Lung (tissue), 12 donors: ENCODE measurements around the gene CLDN7. TPM values are rescaled to one million over a fixed set of nuclear protein-coding genes. Genes with fewer than 3 reads are reported as not detected.

Experiments
- ATAC-seq: fragments of 200-7000 bp; cut with Tn5 transposase; one replicate; pipeline ENCODE4 v1.9.1; 2020; ENCODE audit warnings: moderate number of reproducible peaks; ENCODE audit not compliant: insufficient read depth, low FRiP score
- DNase-seq, 3 donors: peaks; one replicate each; pipeline ENCODE4 v3.0.0-alpha.2; 2013 to 2017
- H3K27ac ChIP-seq, 2 donors: one replicate each; pipeline ENCODE4 v1.5.1; 2013; ENCODE audit warnings: mild to moderate bottlenecking in 2 of 2, moderate library complexity in 2 of 2, control low read depth in 1 of 2, inconsistent platforms in 1 of 2, low read depth in 1 of 2, low read length in 1 of 2
- H3K27me3 ChIP-seq, 3 donors: one replicate each; pipeline ENCODE4 v1.5.1; 2013; ENCODE audit warnings: low read length in 2 of 3; ENCODE audit not compliant: control insufficient read depth in 3 of 3, insufficient read depth in 3 of 3
- H3K36me3 ChIP-seq, 4 donors: one replicate each; pipeline ENCODE4 v1.5.1; 2013; ENCODE audit warnings: low read length in 4 of 4, mild to moderate bottlenecking in 1 of 4, moderate library complexity in 1 of 4; ENCODE audit not compliant: control insufficient read depth in 4 of 4, insufficient read depth in 4 of 4
- H3K4me1 ChIP-seq, 5 donors: one replicate each; pipeline ENCODE4 v1.5.1; 2013; ENCODE audit warnings: low read length in 5 of 5, mild to moderate bottlenecking in 2 of 5, moderate library complexity in 1 of 5; ENCODE audit not compliant: control insufficient read depth in 5 of 5, insufficient read depth in 5 of 5
- H3K4me3 ChIP-seq: one replicate; pipeline ENCODE4 v1.5.1; 2013; ENCODE audit warnings: mild to moderate bottlenecking, control low read depth, moderate library complexity
- H3K9ac ChIP-seq, 2 donors: one replicate each; pipeline ENCODE4 v1.5.1; 2013; ENCODE audit warnings: low read length in 2 of 2, control low read depth in 1 of 2; ENCODE audit not compliant: insufficient read depth in 1 of 2
- H3K9me3 ChIP-seq, 4 donors: one replicate each; pipeline ENCODE4 v1.5.1; 2013; ENCODE audit warnings: low read length in 3 of 4, mild to moderate bottlenecking in 1 of 4, moderate library complexity in 1 of 4; ENCODE audit not compliant: control insufficient read depth in 4 of 4, insufficient read depth in 3 of 4
- WGBS, 2 donors: extraction: QIAGEN DNeasy Blood & Tissue Kit; methylation state at CpG; one replicate each; pipeline ENCODE4 v1.1.7; 2013; 5-methylcytosine and 5-hydroxymethylcytosine counted together
- polyA plus RNA-seq, 2 donors: library from polyadenylated mRNA; stranded (reverse); fragments of 200-250 nt; gene quantifications; one replicate each; pipeline ENCODE4 v1.2.1, GENCODE V29; 2013
- total RNA-seq, 2 donors: library from RNA; depleted of rRNA in 1 of 2; stranded (reverse); fragments of >200 nt in 1 of 2; gene quantifications; one replicate each; pipeline ENCODE4 v1.2.1, GENCODE V29; 2014 to 2021
- TF ChIP-seq, protein P1 (sequence below): IDR thresholded peaks from 2 replicates; pipeline ENCODE4 v1.5.1; 2012; ENCODE audit warnings: mild to moderate bottlenecking; ENCODE audit errors: control extremely low read depth, extremely low read depth
- donor health status: control.
- donor health status: control.
- donor health status: Bipolar disorder and iron deficiency.
- donor health status: healthy.
- donor health status: DM: yes; HTN: yes; CAD: no.

CLDN7 gene
- total and polyA plus RNA-seq, 4 donors: 117 to 199 (median 145) TPM

DNA sequence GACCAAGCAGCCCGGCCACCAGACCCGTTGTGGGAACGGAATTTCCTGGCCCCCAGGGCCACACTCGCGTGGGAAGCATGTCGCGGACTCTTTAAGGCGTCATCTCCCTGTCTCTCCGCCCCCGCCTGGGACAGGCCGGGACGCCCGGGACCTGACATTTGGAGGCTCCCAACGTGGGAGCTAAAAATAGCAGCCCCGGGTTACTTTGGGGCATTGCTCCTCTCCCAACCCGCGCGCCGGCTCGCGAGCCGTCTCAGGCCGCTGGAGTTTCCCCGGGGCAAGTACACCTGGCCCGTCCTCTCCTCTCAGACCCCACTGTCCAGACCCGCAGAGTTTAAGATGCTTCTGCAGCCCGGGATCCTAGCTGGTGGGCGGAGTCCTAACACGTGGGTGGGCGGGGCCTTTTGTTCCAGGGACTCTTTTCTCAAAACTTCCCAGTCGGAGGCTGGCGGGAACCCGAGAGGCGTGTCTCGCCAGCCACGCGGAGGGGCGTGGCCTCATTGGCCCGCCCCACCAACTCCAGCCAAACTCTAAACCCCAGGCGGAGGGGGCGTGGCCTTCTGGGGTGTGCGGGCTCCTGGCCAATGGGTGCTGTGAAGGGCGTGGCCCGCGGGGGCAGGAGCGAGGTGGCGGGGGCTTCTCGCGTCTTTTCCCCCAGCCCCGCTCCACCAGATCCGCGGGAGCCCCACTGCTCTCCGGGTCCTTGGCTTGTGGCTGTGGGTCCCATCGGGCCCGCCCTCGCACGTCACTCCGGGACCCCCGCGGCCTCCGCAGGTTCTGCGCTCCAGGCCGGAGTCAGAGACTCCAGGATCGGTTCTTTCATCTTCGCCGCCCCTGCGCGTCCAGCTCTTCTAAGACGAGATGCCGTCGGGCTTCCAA is 19.0 kb upstream of the CLDN7 start, which contains the start of gene SLC2A4:
SLC2A4 (plus strand) TSS at position 645 of the 879 bp plus-strand sequence; CDS start at position 862, 217 bp downstream.
- H3K36me3 ChIP-seq: no peaks in the 10 kb centered on the region
- H3K9ac ChIP-seq: no peak within 1 kb of the TSS
- ATAC-seq (peak; percentile 91), DNase-seq (peak; percentile 93 to 94 (median 94))
- H3K9me3 ChIP-seq: no peaks in the 10 kb centered on the region
- TF ChIP-seq, protein P1, sequence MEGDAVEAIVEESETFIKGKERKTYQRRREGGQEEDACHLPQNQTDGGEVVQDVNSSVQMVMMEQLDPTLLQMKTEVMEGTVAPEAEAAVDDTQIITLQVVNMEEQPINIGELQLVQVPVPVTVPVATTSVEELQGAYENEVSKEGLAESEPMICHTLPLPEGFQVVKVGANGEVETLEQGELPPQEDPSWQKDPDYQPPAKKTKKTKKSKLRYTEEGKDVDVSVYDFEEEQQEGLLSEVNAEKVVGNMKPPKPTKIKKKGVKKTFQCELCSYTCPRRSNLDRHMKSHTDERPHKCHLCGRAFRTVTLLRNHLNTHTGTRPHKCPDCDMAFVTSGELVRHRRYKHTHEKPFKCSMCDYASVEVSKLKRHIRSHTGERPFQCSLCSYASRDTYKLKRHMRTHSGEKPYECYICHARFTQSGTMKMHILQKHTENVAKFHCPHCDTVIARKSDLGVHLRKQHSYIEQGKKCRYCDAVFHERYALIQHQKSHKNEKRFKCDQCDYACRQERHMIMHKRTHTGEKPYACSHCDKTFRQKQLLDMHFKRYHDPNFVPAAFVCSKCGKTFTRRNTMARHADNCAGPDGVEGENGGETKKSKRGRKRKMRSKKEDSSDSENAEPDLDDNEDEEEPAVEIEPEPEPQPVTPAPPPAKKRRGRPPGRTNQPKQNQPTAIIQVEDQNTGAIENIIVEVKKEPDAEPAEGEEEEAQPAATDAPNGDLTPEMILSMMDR: no peak
- peak within 1 kb of the TSS; percentile 27 for H3K4me3 ChIP-seq
- H3K27ac ChIP-seq: peak within 1 kb of the TSS; percentile 86 to 88
- peaks cover 0 to 8% (median 0%) of the 10 kb centered on the region in 3 donors for H3K27me3 ChIP-seq
- WGBS, 2 donors: 1% methylated on average over 56 to 71 of the region's 71 CpGs
- peaks cover 0 to 21% (median 4%) of the 10 kb centered on the region in 5 donors for H3K4me1 ChIP-seq

DNA sequence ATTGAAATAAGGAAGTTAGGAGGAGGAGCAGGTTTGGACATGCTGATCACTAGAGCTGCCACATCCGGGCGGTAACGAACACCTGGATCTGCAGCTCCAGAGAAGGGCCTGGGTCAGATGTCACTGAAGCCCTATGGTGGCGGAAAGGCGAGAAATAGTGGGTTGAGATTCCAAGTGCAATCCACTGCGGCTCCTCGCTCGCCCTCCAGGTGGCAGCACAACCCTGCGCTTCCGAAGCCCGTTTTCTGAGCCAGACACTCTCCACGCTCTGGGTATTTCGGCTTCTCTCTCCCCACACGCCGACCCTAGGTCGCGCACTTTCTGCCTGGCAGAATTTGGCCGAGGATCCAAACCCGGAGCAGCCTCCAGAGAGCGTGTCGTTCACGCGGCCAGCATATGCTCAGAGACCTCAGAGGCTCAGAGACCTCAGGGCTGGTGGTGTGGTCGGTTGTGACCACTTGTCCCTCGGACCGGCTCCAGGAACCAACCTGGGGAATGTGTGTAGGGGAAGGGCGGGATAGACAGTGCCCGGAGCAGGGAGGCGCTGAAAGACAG is 18.3 kb upstream of the CLDN7 start:
- H3K27ac ChIP-seq: peak overlapping the region; percentile 86 to 88
- TF ChIP-seq, protein P1: peak; percentile 96
- H3K9ac ChIP-seq: no peak overlapping the region
- peak overlapping the region; percentile 27 for H3K4me3 ChIP-seq
- no peaks in the 10 kb centered on the region for H3K9me3 ChIP-seq
- peaks cover 0 to 21% (median 4%) of the 10 kb centered on the region in 5 donors for H3K4me1 ChIP-seq
- no peaks in the 10 kb centered on the region for H3K36me3 ChIP-seq
- 1% methylated on average over 29 of the region's 29 CpGs for WGBS, 2 donors
- H3K27me3 ChIP-seq: peaks cover 0 to 8% (median 0%) of the 10 kb centered on the region in 3 donors
- DNase-seq (peak; percentile 86 to 87 (median 87)), ATAC-seq (peak; percentile 85)

GRCh38 chr17:7279448-7279847 is 17.2 kb upstream of the CLDN7 start:
- Histone ChIP-seq H3K9ac (no peak overlapping the region), H3K4me3 (no peak overlapping the region), H3K9me3 (no peaks in the 10 kb centered on the region), H3K27me3 (peaks cover 0 to 8% (median 0%) of the 10 kb centered on the region in 3 donors), H3K36me3 (no peaks in the 10 kb centered on the region), H3K4me1 (peaks cover 0 to 21% (median 4%) of the 10 kb centered on the region in 5 donors), H3K27ac (no peak overlapping the region)
- ATAC-seq (no peak), DNase-seq (no peak)
- WGBS, 2 donors: 89 to 92% methylated on average over 8 of the region's 8 CpGs
- TF ChIP-seq, protein P1: no peak
